Upper lobe of left lung (tissue), 4 donors: ENCODE data around the gene REPIN1.

Experiments used
- CTCF ChIP-seq, 6 experiments: fragments of 450-650 bp in 4 of 6; fragments of 200-600 bp in 2 of 6; sonication (generic) in 2 of 6; IDR thresholded peaks; one replicate each; pipeline ENCODE4 v1.5.1; 2016 to 2019; ENCODE audit warnings: antibody characterized with exemption in 6 of 6
- EP300 ChIP-seq, 4 donors: sonication (generic); formaldehyde crosslinking; IDR thresholded peaks; one replicate each; pipeline ENCODE4 v1.5.1; 2017; ENCODE audit warnings: antibody characterized with exemption in 4 of 4, control low read depth in 2 of 4
- POLR2A ChIP-seq, 4 donors: fragments of 450-650 bp; IDR thresholded peaks; one replicate each; pipeline ENCODE4 v1.5.1; 2016 to 2017; ENCODE audit warnings: antibody characterized with exemption in 4 of 4, mild to moderate bottlenecking in 2 of 4
- POLR2AphosphoS5 ChIP-seq, 2 donors: sonication (generic); formaldehyde crosslinking; IDR thresholded peaks; one replicate each; pipeline ENCODE4 v1.5.1; 2017; ENCODE audit warnings: antibody characterized with exemption in 2 of 2

- no peak for TF ChIP-seq POLR2AphosphoS5 (IDR thresholded peaks at IDR 0.05)
- TF ChIP-seq CTCF (IDR thresholded peaks at IDR 0.05) = no peak
- peak in 1 of 4 donors; percentile 13 for TF ChIP-seq POLR2A (IDR thresholded peaks at IDR 0.05)
- TF ChIP-seq EP300 (IDR thresholded peaks at IDR 0.05) = no peak
Measured at GRCh38 chr7:150367677-150368095, 936 bp upstream of the REPIN1 start.
